ENCODE measurements around the gene TUSC2.

The TUSC2 gene

DNA sequence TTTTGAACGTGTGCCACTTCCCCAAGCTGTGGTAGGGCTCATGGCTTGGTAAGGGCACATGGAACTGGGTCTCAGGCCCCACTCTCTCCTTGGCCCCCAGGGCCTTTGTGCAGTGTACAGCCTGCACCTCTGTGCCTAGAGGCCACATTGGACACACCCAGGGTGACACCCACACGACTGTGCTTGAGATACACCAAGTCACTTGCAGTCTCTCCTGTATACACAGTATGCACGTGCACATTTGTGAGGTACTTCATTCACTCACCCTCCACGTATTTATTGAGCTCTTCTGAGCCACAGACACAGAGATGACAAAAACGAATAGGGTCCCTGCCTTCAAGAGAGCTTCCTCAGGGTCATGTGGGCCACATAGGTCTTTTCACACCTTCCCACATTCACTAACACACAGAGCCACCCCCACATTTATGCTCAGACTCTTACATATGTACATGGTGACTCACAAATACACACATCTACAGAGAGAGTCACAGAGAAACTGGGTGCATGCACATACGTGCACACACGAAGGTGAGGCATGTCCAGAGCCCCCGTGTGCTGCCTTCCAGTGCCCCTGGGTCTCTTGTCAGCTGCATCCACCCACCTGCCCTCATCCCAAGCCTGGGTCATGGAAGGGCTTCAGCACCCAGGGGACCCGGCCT lies 41.1 kb upstream of the TUSC2 start:
- Histone ChIP-seq H3K36me3 (replicated peaks; ENCODE audit: low read depth, low read length) (no peaks in the 10 kb centered on the region), H3K9me3 (ENCODE audit: insufficient read depth, low read length) (no peaks in the 10 kb centered on the region), H3K79me2 (ENCODE audit: low read length) (no peaks in the 10 kb centered on the region), H3K9ac (ENCODE audit: low read length) (no peak overlapping the region), H3K4me2 (ENCODE audit: low read length) (no peak overlapping the region), H2AFZ (ENCODE audit: low read depth, low read length) (no peak overlapping the region), H4K20me1 (ENCODE audit: insufficient read depth, low read length) (no peaks in the 10 kb centered on the region), H3K4me3 (ENCODE audit: low read length) (no peak overlapping the region), H3K4me1 (ENCODE audit: low read length) (peaks cover 6% of the 10 kb centered on the region; the same call in 1 of the 2 replicates), H3K27me3 (ENCODE audit: low read depth, low read length) (peaks cover 31% of the 10 kb centered on the region), H3K27ac (ENCODE audit: low read length) (no peak overlapping the region)
- no peak for TF ChIP-seq EZH2phosphoT487 (IDR thresholded peaks at IDR 0.05; ENCODE audit: low read depth)
- TF ChIP-seq, protein P1, sequence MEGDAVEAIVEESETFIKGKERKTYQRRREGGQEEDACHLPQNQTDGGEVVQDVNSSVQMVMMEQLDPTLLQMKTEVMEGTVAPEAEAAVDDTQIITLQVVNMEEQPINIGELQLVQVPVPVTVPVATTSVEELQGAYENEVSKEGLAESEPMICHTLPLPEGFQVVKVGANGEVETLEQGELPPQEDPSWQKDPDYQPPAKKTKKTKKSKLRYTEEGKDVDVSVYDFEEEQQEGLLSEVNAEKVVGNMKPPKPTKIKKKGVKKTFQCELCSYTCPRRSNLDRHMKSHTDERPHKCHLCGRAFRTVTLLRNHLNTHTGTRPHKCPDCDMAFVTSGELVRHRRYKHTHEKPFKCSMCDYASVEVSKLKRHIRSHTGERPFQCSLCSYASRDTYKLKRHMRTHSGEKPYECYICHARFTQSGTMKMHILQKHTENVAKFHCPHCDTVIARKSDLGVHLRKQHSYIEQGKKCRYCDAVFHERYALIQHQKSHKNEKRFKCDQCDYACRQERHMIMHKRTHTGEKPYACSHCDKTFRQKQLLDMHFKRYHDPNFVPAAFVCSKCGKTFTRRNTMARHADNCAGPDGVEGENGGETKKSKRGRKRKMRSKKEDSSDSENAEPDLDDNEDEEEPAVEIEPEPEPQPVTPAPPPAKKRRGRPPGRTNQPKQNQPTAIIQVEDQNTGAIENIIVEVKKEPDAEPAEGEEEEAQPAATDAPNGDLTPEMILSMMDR (IDR thresholded peaks at IDR 0.05; ENCODE audit: low read depth, low read length) = no peak

DNA sequence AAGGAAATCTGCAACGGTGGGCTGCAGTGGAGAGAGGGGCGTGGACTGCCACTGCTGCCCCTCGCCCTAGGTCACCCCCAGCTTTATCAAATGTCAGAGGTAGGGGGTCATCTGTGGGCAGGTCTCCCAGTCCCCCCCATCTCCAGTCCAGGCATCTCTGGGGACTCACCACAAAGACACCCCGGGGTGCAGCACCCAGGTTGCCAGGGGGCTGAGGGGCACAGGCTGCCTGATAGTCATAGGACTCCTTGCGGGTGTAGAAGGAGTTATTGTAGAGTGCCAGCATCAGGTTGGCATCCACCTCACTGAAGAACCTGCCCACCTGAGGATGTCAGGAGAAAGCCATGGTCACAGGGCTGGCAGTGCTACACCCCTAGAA lies 37.8 kb upstream of the TUSC2 start:
- H2AFZ ChIP-seq (ENCODE audit: low read depth, low read length) = peak overlapping the region; percentile 45; the same call in 1 of the 2 replicates
- H3K9me3 ChIP-seq (ENCODE audit: insufficient read depth, low read length) = no peaks in the 10 kb centered on the region
- H4K20me1 ChIP-seq (ENCODE audit: insufficient read depth, low read length) = no peaks in the 10 kb centered on the region
- H3K4me2 ChIP-seq (ENCODE audit: low read length) = peak overlapping the region; percentile 85
- H3K79me2 ChIP-seq (ENCODE audit: low read length) = no peaks in the 10 kb centered on the region
- TF ChIP-seq EZH2phosphoT487 (IDR thresholded peaks at IDR 0.05; ENCODE audit: low read depth) = no peak
- TF ChIP-seq, protein P1 (IDR thresholded peaks at IDR 0.05; ENCODE audit: low read depth, low read length) = no peak
- peak overlapping the region; percentile 78 for H3K4me3 ChIP-seq (ENCODE audit: low read length)
- H3K27ac ChIP-seq (ENCODE audit: low read length) = no peak overlapping the region
- peaks cover 9% of the 10 kb centered on the region for H3K27me3 ChIP-seq (ENCODE audit: low read depth, low read length)
- H3K36me3 ChIP-seq (replicated peaks; ENCODE audit: low read depth, low read length) = no peaks in the 10 kb centered on the region
- H3K4me1 ChIP-seq (ENCODE audit: low read length) = peaks cover 6% of the 10 kb centered on the region; the same call in 1 of the 2 replicates
- H3K9ac ChIP-seq (ENCODE audit: low read length) = no peak overlapping the region; the same call in 1 of the 2 replicates

DNA sequence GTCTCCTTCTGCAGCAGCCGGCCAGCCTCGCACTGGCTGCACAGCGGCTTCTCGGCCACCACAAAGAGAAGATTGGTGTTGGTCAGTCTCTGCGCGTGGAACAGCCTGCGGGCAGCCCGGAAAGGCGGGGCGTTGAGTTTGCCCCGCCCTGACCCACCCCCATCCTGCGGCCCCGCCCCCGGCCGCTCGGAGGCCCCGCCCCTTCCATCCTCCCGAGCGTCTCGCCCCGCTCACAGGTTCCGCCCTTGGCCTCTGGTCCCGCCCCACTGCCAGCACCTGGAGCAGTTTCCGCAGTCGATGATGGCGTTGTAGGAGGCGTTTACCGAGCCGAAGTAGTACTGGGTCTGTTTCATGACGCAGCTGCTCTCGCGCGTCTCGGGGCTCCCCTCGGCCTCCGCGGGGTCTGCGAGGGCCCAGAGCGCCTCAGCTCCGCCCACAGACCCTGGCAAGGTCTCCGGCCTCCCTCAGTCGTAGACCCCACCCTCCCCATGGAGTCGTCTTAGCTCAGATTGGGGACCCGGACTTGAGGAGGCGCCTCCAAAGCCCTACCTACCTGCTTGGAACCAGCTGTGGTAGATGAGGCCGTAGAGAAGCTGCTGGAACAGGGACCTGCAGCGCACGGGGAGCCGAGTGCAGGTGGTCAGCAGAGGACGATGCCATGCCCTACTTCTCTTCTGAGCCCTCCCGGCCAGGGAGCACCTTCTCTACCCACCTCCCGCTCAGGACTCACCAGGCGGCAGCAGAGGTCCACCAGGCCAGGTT lies 37.2 kb upstream of the TUSC2 start:
- no peaks in the 10 kb centered on the region for H3K79me2 ChIP-seq (ENCODE audit: low read length)
- peak overlapping the region; percentile 78 for H3K4me3 ChIP-seq (ENCODE audit: low read length)
- peaks cover 6% of the 10 kb centered on the region; the same call in 1 of the 2 replicates for H3K4me1 ChIP-seq (ENCODE audit: low read length)
- H3K9ac ChIP-seq (ENCODE audit: low read length) = peak overlapping the region; percentile 48; the same call in 1 of the 2 replicates
- no peaks in the 10 kb centered on the region for H3K9me3 ChIP-seq (ENCODE audit: insufficient read depth, low read length)
- H2AFZ ChIP-seq (ENCODE audit: low read depth, low read length) = peak overlapping the region; percentile 45
- peaks cover 8% of the 10 kb centered on the region for H3K27me3 ChIP-seq (ENCODE audit: low read depth, low read length)
- H3K4me2 ChIP-seq (ENCODE audit: low read length) = peak overlapping the region; percentile 85
- TF ChIP-seq, protein P1 (IDR thresholded peaks at IDR 0.05; ENCODE audit: low read depth, low read length) = no peak
- no peak for TF ChIP-seq EZH2phosphoT487 (IDR thresholded peaks at IDR 0.05; ENCODE audit: low read depth)
- no peaks in the 10 kb centered on the region for H4K20me1 ChIP-seq (ENCODE audit: insufficient read depth, low read length)
- no peak overlapping the region for H3K27ac ChIP-seq (ENCODE audit: low read length)
- no peaks in the 10 kb centered on the region for H3K36me3 ChIP-seq (replicated peaks; ENCODE audit: low read depth, low read length)

DNA sequence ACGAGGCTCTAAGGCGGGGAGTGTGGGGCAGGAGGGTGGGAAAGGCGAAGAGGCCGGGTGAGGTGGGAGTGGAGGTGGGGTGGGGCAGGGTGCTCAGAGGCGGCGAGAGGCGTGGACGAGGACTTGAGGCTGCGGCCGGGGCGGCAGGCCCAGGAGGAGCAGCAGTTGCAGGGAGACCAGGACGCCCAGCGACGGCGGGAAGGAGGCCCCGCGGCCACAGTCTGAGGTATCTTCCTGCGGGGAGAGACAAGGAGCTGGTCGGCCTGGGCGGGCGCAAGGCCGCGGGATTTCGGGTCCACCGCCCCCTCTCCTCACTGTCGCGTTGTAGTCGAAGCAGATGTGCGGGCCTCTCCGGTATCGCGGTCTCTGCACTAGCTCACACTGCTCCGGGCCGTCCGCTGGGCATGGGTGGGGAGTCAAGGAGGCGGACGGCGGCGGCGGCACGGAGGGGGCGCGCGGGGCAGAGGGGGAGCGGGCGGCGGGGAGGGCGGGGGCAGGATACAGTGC lies 36.6 kb upstream of the TUSC2 start:
- Histone ChIP-seq H3K27ac (ENCODE audit: low read length) (no peak overlapping the region), H3K9ac (ENCODE audit: low read length) (no peak overlapping the region)

More for the DNA sequence above, 36.6 kb upstream of the TUSC2 start:
- Histone ChIP-seq H3K4me3 (ENCODE audit: low read length) (peak overlapping the region; percentile 78; the same call in 1 of the 2 replicates), H3K36me3 (replicated peaks; ENCODE audit: low read depth, low read length) (no peaks in the 10 kb centered on the region), H3K79me2 (ENCODE audit: low read length) (no peaks in the 10 kb centered on the region), H3K27me3 (ENCODE audit: low read depth, low read length) (peaks cover 8% of the 10 kb centered on the region), H3K4me2 (ENCODE audit: low read length) (peak overlapping the region; percentile 85; the same call in 1 of the 2 replicates), H4K20me1 (ENCODE audit: insufficient read depth, low read length) (no peaks in the 10 kb centered on the region), H3K4me1 (ENCODE audit: low read length) (peaks cover 10% of the 10 kb centered on the region), H2AFZ (ENCODE audit: low read depth, low read length) (no peak overlapping the region), H3K9me3 (ENCODE audit: insufficient read depth, low read length) (no peaks in the 10 kb centered on the region)
- TF ChIP-seq, protein P1 (IDR thresholded peaks at IDR 0.05; ENCODE audit: low read depth, low read length) = no peak
- TF ChIP-seq EZH2phosphoT487 (IDR thresholded peaks at IDR 0.05; ENCODE audit: low read depth) = no peak

All from OCI-LY3 (cell line).